ENCODE data around the gene PINLYP. TPM values are rescaled to one million over a fixed set of nuclear protein-coding genes. Genes with fewer than 3 reads are reported as not detected.

The PINLYP gene
- total RNA-seq, 1 donor from 2014 or later, result 0.91 TPM

DNA sequence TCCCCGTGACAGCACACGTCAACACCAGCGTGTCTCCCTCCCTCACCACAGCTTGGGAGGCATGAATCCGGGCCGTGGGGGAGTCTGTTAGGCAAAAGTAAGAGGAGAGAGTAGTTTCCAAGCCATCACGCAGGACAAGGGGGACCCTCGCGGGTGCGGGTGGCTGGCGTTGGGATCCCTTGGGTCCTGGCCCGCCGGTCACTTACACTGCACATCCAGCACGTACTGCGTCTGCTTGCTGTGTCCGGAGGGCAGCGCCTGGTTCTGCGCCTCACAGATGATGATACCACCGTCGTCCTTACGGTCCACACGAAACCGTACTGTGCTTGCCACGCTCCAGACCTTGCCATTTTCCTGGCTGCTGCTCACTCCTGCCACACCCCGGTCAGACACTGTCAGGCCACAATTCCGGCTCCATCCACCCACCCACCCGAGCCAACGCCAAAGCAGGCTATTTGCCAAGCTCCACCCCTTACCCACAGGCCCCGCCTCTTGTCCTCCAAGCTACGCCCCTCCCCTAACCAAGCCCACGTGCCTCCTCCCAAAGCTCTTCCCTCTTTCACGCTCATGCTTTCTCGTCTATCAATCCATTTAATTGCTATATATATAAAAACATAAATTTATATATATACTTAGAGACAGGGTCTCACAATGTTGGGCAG, 50.4 kb downstream of the PINLYP start:
- Mint-ChIP-seq H3K27me3 (ENCODE audit: unreplicated experiment) (no peaks in the 10 kb centered on the region), H3K9me3 (ENCODE audit: unreplicated experiment) (no peaks in the 10 kb centered on the region), H3K4me1 (ENCODE audit: unreplicated experiment) (no peaks in the 10 kb centered on the region), H3K4me3 (ENCODE audit: unreplicated experiment) (no peak overlapping the region), H3K36me3 (ENCODE audit: unreplicated experiment) (no peaks in the 10 kb centered on the region), H3K27ac (ENCODE audit: unreplicated experiment) (no peak overlapping the region)
- TF ChIP-seq, protein P1, sequence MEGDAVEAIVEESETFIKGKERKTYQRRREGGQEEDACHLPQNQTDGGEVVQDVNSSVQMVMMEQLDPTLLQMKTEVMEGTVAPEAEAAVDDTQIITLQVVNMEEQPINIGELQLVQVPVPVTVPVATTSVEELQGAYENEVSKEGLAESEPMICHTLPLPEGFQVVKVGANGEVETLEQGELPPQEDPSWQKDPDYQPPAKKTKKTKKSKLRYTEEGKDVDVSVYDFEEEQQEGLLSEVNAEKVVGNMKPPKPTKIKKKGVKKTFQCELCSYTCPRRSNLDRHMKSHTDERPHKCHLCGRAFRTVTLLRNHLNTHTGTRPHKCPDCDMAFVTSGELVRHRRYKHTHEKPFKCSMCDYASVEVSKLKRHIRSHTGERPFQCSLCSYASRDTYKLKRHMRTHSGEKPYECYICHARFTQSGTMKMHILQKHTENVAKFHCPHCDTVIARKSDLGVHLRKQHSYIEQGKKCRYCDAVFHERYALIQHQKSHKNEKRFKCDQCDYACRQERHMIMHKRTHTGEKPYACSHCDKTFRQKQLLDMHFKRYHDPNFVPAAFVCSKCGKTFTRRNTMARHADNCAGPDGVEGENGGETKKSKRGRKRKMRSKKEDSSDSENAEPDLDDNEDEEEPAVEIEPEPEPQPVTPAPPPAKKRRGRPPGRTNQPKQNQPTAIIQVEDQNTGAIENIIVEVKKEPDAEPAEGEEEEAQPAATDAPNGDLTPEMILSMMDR (IDR thresholded peaks at IDR 0.05), result no peak
- DNase-seq (ENCODE audit: extremely low spot score, unreplicated experiment), result no peak

DNA sequence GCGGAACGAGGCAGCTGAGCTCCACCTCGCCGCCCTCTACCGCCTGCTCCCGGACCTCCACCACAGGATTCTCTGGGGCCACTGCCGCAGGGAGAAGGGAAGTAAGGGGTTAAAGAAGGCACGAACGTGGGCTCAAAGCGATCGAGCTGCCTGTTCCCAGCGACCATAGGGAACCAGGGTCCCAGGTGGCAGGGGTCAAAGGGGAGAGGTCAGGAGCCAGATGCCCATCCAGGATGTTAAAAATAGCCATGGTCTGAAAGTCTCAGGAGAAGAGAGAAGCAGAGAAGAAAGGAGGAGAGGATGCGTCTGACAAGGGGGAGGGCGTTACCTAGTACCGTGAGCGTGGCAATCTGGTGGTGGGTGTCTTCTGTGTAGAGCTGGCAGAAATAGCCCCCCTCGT, 51.2 kb downstream of the PINLYP start:
- Mint-ChIP-seq H3K36me3 (ENCODE audit: unreplicated experiment) (no peaks in the 10 kb centered on the region), H3K4me3 (ENCODE audit: unreplicated experiment) (no peak overlapping the region)
- TF ChIP-seq, protein P1 (IDR thresholded peaks at IDR 0.05), result no peak

DNA sequence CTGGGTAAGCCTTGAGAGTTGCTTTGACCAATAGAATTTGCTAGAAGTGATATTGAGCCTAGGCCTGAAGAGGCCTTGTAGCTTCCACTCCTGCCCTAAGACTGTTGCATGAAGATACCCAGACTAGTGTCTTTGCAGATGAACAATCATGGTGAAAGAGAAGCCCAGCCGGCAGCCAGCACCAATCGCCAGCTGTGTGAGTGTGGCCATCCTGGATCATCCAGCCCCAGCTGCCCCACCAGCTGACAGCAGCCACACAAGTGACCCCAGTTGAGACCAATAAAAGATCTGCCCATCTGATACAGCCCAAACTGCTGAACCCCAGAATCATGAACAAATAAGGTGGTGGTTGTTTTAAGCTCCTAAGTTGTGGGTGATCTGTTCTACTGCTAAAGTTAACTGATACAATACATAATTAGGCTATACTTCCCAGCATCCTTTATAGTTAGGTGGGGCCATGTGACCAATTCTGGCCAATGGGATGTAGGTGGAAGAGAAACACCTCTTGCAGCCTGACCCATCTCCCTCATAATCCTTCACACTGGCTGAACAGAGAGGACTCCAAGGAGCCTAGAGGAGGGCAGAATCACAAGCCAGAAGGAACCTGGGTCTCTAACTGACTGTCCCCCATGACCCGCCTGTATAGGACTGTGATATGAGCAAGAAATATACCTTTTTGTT, 53.2 kb downstream of the PINLYP start:
- TF ChIP-seq, protein P1 (IDR thresholded peaks at IDR 0.05), result no peak
- H3K4me1 Mint-ChIP-seq (ENCODE audit: unreplicated experiment), result no peaks in the 10 kb centered on the region
- H3K36me3 Mint-ChIP-seq (ENCODE audit: unreplicated experiment), result no peaks in the 10 kb centered on the region
- no peak overlapping the region for H3K4me3 Mint-ChIP-seq (ENCODE audit: unreplicated experiment)
- DNase-seq (ENCODE audit: extremely low spot score, unreplicated experiment), result no peak
- H3K9me3 Mint-ChIP-seq (ENCODE audit: unreplicated experiment), result no peaks in the 10 kb centered on the region
- H3K27me3 Mint-ChIP-seq (ENCODE audit: unreplicated experiment), result peaks cover 7% of the 10 kb centered on the region
- no peak overlapping the region for H3K27ac Mint-ChIP-seq (ENCODE audit: unreplicated experiment)

More for the DNA sequence above, 51.2 kb downstream of the PINLYP start:
- Mint-ChIP-seq H3K4me1 (ENCODE audit: unreplicated experiment) (no peaks in the 10 kb centered on the region), H3K27ac (ENCODE audit: unreplicated experiment) (no peak overlapping the region), H3K27me3 (ENCODE audit: unreplicated experiment) (peaks cover under 1% of the 10 kb centered on the region), H3K9me3 (ENCODE audit: unreplicated experiment) (no peaks in the 10 kb centered on the region)
- no peak for DNase-seq (ENCODE audit: extremely low spot score, unreplicated experiment)

DNA sequence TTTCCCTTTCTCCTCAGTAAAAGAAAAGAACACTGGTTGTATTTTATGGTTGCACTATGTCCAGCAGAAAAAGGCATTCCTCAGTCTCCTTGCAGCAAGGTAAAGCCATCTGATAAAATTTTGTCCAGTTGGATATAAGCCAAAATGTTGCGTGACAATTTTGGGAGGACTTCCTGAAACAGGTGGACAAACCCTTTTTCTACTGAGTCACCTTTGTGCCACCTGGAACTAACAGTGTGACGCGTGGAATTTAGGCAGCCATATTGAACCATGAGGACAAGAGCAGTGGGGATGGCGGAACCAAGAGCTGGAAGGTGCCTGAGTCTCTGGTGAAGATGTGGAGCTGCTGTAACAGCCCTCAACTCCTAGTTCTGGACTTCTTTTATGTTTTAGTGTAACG, 55.9 kb downstream of the PINLYP start:
- Mint-ChIP-seq H3K4me3 (ENCODE audit: unreplicated experiment) (no peak overlapping the region), H3K36me3 (ENCODE audit: unreplicated experiment) (no peaks in the 10 kb centered on the region), H3K27ac (ENCODE audit: unreplicated experiment) (no peak overlapping the region), H3K27me3 (ENCODE audit: unreplicated experiment) (peaks cover 7% of the 10 kb centered on the region), H3K9me3 (ENCODE audit: unreplicated experiment) (no peaks in the 10 kb centered on the region), H3K4me1 (ENCODE audit: unreplicated experiment) (peaks cover 7% of the 10 kb centered on the region)
- DNase-seq (ENCODE audit: extremely low spot score, unreplicated experiment), result no peak
- TF ChIP-seq, protein P1 (IDR thresholded peaks at IDR 0.05), result no peak

Other genes starting within 250 kb of the PINLYP start
- gene CD177, start 222.1 kb upstream of the PINLYP start, total RNA-seq, result not detected in 2 replicates
- not detected in 2 replicates for gene TEX101, start 160.9 kb upstream of the PINLYP start, total RNA-seq
- gene LYPD3, start 110.2 kb upstream of the PINLYP start, total RNA-seq, result 0.27 TPM in 1 of 2 replicates, not detected in the other
- gene PHLDB3, start 71.1 kb upstream of the PINLYP start, total RNA-seq, result 6.7 and 8.5 TPM in 2 replicates
- 41.8 and 42.3 TPM in 2 replicates for gene ETHE1, start 48.6 kb upstream of the PINLYP start, total RNA-seq
- 6.5 and 6.9 TPM in 2 replicates for gene ZNF575, start 42.6 kb upstream of the PINLYP start, total RNA-seq
- gene XRCC1, start 274 bp upstream of the PINLYP start, total RNA-seq, result 37.1 and 43.2 TPM in 2 replicates
- gene IRGQ, start 20.3 kb downstream of the PINLYP start, total RNA-seq, result 40.9 and 45.9 TPM in 2 replicates
- gene ZNF576, start 20.8 kb downstream of the PINLYP start, total RNA-seq, result 13.2 and 16.2 TPM in 2 replicates
- gene SRRM5, start 36.3 kb downstream of the PINLYP start, total RNA-seq, result 0.24 and 0.35 TPM in 2 replicates
- gene ZNF428, start 43.8 kb downstream of the PINLYP start, total RNA-seq, result 64.0 and 74.1 TPM in 2 replicates
- 8.8 and 9.0 TPM in 2 replicates for gene CADM4, start 64.0 kb downstream of the PINLYP start, total RNA-seq
- 21.0 and 23.3 TPM in 2 replicates for gene PLAUR, start 94.4 kb downstream of the PINLYP start, total RNA-seq
- not detected in 2 replicates for gene IRGC, start 140.3 kb downstream of the PINLYP start, total RNA-seq
- gene SMG9, start 179.2 kb downstream of the PINLYP start, total RNA-seq, result 64.9 and 71.0 TPM in 2 replicates
- 0.64 and 1.5 TPM in 2 replicates for gene KCNN4, start 205.2 kb downstream of the PINLYP start, total RNA-seq
- gene LYPD5, start 226.6 kb downstream of the PINLYP start, total RNA-seq, result not detected in 2 replicates

Data from osteocyte (in vitro differentiated cells).